Activated CD8-positive, alpha-beta memory T cell treated with anti-CD3 and anti-CD28 coated beads, Interleukin-2, amount 50 U/mL, for 4 hours (primary cell): ENCODE data around the gene WRNIP1.

Experiments used
- DNase-seq: peaks from one replicate; pipeline ENCODE4 v3.0.0-alpha.2; 2020

The WRNIP1 gene

DNA sequence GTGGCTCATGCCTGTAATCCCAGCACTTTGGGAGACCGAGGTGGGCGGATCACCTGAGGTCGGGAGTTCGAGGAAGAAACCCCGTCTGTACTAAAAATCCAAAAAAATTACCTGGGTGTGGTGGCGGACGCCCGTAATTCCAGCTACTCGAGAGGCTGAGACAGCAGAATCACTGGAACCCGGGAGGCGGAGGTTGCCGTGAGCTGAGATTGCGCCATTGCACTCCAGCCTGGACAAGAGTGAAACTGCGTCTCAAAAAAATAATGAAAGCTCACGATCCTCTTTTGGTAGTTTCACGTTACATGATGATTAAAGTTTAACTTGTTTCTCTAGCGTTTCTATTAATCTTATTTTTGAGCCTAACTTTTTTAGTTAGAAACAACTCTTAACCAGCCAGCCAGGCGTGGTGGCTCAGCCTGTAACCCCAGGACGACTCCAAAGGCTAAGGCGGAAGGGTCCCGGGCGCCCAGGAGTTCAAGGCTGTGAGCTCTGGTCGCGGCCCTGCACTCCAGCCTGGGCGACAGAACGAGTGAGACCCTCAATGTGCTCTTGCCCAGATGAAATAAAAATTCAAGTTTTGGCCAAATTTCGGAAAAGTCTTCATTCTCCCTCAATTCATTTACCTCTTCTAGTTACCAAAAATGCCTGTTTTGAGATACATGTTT lies 1.2 kb upstream of the WRNIP1 start:
- no peak for DNase-seq

GRCh38 chr6:2764610-2765165 lies 505 bp upstream of the WRNIP1 start:
- DNase-seq = peak; percentile 56

- no peak for DNase-seq
Observed at GRCh38 chr6:2765896-2766766, 938 bp downstream of the WRNIP1 start.

- no peak for DNase-seq
Observed at GRCh38 chr6:2766767-2767656, 1.8 kb downstream of the WRNIP1 start.

DNA sequence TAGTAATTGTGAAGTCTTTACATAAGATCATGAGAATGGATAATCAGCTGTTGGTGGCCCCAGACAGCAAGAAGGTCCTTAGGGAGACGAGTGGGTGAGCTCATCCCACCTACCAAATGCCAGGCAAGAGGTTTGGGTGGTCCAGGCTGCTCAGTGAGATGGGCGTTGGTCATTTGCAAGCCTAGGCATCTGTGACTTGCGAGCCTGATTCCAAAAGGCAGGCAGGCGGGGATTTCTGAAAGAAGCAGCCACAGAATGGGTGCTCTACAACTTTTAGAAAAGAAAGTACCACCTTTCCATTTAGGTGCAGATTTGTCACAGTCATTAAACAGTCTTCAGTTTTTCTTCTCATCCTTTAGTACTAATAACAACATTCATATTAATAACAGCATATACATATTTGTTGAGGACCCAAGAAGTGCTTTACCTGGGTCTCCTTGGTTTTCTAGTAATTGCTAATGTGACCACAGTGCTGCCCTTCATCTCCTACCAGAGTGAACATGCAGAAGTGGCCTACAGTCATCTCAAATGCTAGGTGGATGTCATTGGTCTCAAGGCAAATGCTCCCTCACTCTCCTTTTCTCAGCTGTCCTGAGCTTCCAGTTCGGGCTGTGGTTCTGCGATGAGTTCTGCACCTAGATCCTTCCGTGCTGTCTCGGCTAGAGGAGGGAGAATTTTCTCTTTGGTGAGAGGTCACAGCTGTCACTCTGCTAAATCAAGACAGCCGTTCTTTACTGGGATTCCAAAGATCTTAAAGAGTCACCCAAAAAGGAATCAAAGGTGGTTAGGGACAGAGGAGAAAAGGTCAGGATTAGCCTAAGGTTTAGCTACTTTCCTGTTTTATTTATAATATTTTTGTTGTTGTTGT lies 2.7 kb downstream of the WRNIP1 start:
- no peak for DNase-seq

GRCh38 chr6:2768696-2769095 lies 3.5 kb downstream of the WRNIP1 start:
- no peak for DNase-seq

DNA sequence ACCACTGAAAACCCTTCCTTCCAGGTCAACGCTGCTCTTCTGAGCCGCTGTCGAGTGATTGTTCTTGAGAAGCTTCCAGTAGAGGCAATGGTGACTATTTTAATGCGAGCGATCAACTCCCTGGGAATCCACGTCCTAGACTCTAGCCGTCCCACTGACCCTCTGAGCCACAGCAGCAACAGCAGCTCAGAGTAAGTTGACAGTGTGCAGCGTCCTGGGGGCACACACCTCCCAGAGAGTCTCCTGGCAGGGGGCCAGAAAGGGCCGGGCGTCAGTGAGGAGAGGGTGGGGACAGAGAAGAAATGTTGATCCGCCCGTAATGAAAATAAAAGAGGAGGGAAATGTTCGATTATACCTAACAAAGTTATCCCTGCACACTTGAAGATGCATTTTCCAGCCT lies 5.0 kb downstream of the WRNIP1 start:
- DNase-seq = no peak

- no peak for DNase-seq
Observed at GRCh38 chr6:2771079-2771478, 5.9 kb downstream of the WRNIP1 start.

GRCh38 chr6:2772840-2773239 lies 7.6 kb downstream of the WRNIP1 start:
- no peak for DNase-seq

- DNase-seq = no peak
Observed at GRCh38 chr6:2773449-2773848, 8.3 kb downstream of the WRNIP1 start.

GRCh38 chr6:2775003-2775402 lies 9.8 kb downstream of the WRNIP1 start:
- DNase-seq = no peak

DNA sequence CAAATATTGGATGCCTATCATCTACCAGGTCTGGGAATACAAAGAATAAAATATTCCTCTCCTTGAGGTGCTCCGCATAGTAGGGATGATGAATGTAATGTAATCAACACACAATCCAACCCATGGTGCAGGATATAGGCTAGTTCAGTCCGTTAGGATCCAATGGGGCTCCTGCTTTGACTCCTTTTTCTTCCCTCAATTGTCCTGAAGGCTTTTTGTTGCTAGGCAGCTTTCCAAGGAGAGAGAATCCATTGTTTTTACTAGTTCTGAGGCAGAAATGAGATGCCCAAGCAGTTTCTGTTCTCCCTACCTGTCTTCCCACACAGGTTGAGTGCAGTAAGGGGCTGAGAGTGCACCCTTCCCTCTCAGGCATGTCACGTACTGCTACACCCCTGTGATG lies 12.1 kb downstream of the WRNIP1 start:
- DNase-seq = no peak

DNA sequence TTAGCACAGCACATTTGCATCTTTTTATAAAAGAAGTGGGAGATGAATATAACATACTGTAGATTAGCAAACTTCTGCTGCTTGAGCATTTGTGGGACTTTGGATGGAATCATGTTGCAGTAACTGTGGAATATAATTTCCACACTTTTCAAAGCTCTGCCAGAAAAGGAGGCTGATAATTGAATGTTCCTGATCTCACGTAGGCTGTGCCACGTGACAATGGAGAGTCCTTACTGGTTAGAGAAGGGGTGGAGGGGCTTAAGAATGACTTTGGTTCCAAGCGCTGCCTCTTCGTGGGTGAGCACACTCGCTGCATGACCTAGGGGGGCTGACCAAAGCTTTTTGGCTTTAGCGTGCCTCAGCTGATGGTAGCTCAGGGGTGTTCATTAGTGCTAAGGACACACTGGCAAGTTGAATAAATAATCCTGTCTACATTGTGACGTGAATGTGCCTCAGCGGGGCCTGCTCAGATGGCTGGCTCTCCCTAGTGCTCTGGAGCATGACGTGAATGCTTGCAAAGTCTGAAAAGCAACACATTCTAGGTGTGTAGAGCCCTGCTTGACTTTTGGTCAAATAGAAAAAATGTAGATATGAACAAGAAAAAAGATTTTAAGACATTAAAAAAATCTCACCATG lies 15.0 kb downstream of the WRNIP1 start:
- DNase-seq = no peak

- DNase-seq = no peak
Observed at GRCh38 chr6:2781685-2782355, 16.6 kb downstream of the WRNIP1 start.

GRCh38 chr6:2782356-2782708 lies 17.1 kb downstream of the WRNIP1 start:
- no peak for DNase-seq

- DNase-seq = no peak
Observed at GRCh38 chr6:2782825-2783187, 17.6 kb downstream of the WRNIP1 start.

DNA sequence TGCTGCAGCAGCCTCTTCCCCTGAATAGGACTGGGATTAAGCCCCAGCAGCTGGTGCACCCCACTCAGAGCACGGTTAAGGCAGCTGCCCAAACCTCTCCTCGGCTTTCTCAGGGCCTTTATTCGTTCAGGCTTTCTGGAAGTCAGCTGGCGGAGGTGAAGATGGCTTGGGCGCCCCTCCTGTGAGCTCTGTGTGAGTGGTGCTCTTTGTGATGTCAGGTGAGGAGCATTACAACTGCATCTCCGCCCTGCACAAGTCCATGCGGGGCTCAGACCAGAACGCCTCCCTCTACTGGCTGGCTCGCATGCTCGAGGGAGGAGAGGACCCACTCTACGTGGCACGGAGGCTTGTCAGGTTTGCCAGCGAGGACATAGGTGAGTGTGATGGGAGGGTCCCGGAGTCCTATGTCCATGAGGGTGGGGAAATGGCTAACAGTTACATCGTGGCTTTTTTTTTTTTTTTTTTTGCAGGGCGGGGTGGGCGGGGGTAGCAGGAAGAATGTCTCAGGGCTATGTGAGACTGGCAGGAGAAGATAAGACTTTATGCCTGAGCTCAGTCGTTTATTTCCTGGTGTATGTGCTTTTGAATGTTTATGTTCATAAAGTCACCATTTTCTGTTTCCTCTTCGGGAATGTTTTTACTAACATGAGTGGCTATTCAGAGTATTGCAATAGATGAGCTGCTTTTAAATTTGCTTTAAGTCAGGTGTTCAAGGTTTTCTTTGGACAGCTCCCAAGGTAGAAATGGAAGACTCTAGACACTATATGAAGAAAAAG lies 18.2 kb downstream of the WRNIP1 start:
- no peak for DNase-seq

DNA sequence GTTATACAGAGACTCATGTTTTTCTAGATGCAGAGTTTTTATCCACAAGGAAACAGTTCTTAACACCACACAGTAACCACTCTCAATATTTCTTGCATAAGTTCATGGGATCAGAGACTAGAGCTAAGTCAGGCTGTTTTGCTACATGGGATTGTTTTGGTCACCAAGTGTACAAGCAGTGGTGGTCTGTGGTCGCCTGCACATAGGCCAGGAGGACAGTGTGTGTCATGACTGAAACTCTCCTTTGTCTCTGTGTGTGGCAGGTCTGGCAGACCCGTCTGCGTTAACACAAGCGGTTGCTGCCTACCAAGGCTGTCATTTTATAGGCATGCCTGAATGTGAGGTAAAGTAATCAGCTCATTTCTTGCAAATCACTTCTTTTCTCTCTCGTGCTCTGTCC lies 18.9 kb downstream of the WRNIP1 start:
- DNase-seq = no peak

DNA sequence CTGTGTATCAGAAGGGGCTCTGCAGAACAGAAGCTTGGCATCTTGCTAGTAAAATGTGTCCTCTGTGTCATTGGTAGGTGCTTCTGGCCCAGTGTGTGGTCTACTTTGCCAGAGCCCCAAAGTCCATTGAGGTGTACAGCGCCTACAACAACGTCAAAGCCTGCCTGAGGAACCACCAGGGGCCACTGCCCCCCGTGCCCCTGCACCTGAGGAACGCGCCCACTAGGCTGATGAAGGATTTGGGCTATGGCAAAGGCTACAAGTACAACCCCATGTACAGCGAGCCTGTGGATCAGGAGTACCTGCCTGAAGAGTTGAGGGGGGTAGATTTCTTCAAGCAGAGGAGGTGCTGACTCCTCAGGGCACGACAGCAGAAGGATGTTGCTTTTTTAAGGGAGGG lies 19.7 kb downstream of the WRNIP1 start:
- DNase-seq = no peak

GRCh38 chr6:2786269-2786668 lies 21.1 kb downstream of the WRNIP1 start:
- no peak for DNase-seq
